K562 (cell line): ENCODE results near the gene SMG6. TPM values are rescaled to one million over a fixed set of nuclear protein-coding genes. Genes with fewer than 3 reads are reported as not detected.

Experiments used
- ATAC-seq: fragments of 200-7000 bp; cut with Tn5 transposase; 3 replicates; pipeline ENCODE4 v1.9.1; 2020; ENCODE audit warnings: moderate library complexity
- BruUV-seq: library from RNA; stranded (reverse); fragments of 400-500 nt; replicated peaks from 2 replicates; lab custom pipeline; 2021; lab: Mats Ljungman, UMichigan
- CTCF ChIA-PET: fragments of 300-600 bp; formaldehyde crosslinking; extraction: SDS; loops from one replicate; lab custom pipeline; 2021; ENCODE audit warnings: low intra/inter-chr PET ratio; lab: Yijun Ruan, JAX
- POLR2A ChIA-PET: fragments of 300-600, 350-650 bp; sonication (Branson Sonifier 250); formaldehyde crosslinking; extraction: SDS; loops from one replicate; lab custom pipeline; 2021; ENCODE audit warnings: antibody characterized with exemption, inconsistent platforms; lab: Yijun Ruan, JAX
- DNase-seq, 4 experiments: peaks; one replicate each; pipeline versions ENCODE4 v3.0.0 to v3.0.0-alpha.2; 2011 to 2018; ENCODE audit warnings: low spot score in 3 of 4, mixed read lengths in 3 of 4; ENCODE audit errors: extremely low read depth in 1 of 4
- FAIRE-seq: peaks from 2 replicates; lab custom pipeline; 2011; peaks lifted over from hg19 to GRCh38; lab: Jason Lieb, UNC
- H2AFZ ChIP-seq: 2 replicates; pipeline ENCODE4 v1.6.0; 2011; ENCODE audit warnings: low read depth, low read length, control low read depth, inconsistent platforms
- H3K27ac ChIP-seq: fragments of 200-600 bp; 3 replicates; pipeline ENCODE4 v1.8.0; 2011; ENCODE audit warnings: low read depth, mild to moderate bottlenecking, control low read depth, inconsistent platforms, low read length, moderate library complexity, mixed read lengths; ENCODE audit errors: extremely low read depth
- H3K27me3 ChIP-seq, 2 experiments: fragments of 300-600 bp in 1 of 2; 2 replicates in 1 of 2; 3 replicates in 1 of 2; pipeline versions ENCODE4 v1.6.0 to v1.8.0; 2011; ENCODE audit warnings: inconsistent platforms in 2 of 2, low read length in 2 of 2, mild to moderate bottlenecking in 1 of 2, mixed read lengths in 1 of 2, moderate library complexity in 1 of 2; ENCODE audit not compliant: control insufficient read depth in 2 of 2, insufficient read depth in 2 of 2
- H3K36me3 ChIP-seq: fragments of 300-600 bp; 3 replicates; pipeline ENCODE4 v1.8.0; 2011; ENCODE audit warnings: mild to moderate bottlenecking, low read length, inconsistent platforms; ENCODE audit not compliant: control insufficient read depth, insufficient read depth
- H3K4me1 ChIP-seq, 2 experiments: fragments of 200-600 bp in 1 of 2; replicated peaks in 1 of 2; 2 replicates in 1 of 2; 3 replicates in 1 of 2; pipeline versions ENCODE4 v1.5.1 to v1.8.0; 2011; ENCODE audit warnings: inconsistent platforms in 2 of 2, low read length in 2 of 2, mild to moderate bottlenecking in 1 of 2, mixed read lengths in 1 of 2, moderate library complexity in 1 of 2; ENCODE audit not compliant: control insufficient read depth in 2 of 2, insufficient read depth in 2 of 2
- H3K4me2 ChIP-seq: 2 replicates; pipeline ENCODE4 v1.6.1; 2011; ENCODE audit warnings: low read length, control low read depth, inconsistent platforms, mixed read lengths; ENCODE audit not compliant: insufficient read depth
- H3K4me3 ChIP-seq: fragments of 200-600 bp; sonication (generic), shearing (Covaris generic); 2 replicates; pipeline ENCODE4 v1.5.1; 2016; ENCODE audit warnings: control low read depth, inconsistent platforms
- H3K79me2 ChIP-seq: fragments of 200-600 bp; 3 replicates; pipeline ENCODE4 v1.8.0; 2011; ENCODE audit warnings: low read length, inconsistent platforms; ENCODE audit not compliant: control insufficient read depth, insufficient read depth
- H3K9ac ChIP-seq, 2 experiments: 2 replicates each; pipeline versions ENCODE4 v1.6.0 to v1.6.1; 2011; ENCODE audit warnings: low read depth in 2 of 2, low read length in 2 of 2, control low read depth in 1 of 2, inconsistent platforms in 1 of 2, mild to moderate bottlenecking in 1 of 2, mixed read lengths in 1 of 2; ENCODE audit not compliant: insufficient read depth in 1 of 2
- H3K9me1 ChIP-seq: one replicate; pipeline ENCODE4 v1.6.0; 2011; ENCODE audit warnings: inconsistent platforms, mild to moderate bottlenecking, low read length, moderate library complexity; ENCODE audit not compliant: control insufficient read depth, insufficient read depth
- H3K9me3 ChIP-seq: replicated peaks from 2 replicates; pipeline ENCODE4 v1.5.1; 2011; ENCODE audit warnings: low read depth, low read length, inconsistent platforms; ENCODE audit not compliant: control insufficient read depth, insufficient read depth
- H4K20me1 ChIP-seq: replicated peaks from 2 replicates; pipeline ENCODE4 v1.6.1; 2011; ENCODE audit warnings: low read length, inconsistent platforms, mixed read lengths; ENCODE audit not compliant: control insufficient read depth, insufficient read depth
- EWSR1 ChIP-seq: fragments of 450-650 bp; IDR thresholded peaks from 2 replicates; pipeline ENCODE4 v1.6.1; 2018; ENCODE audit warnings: borderline replicate concordance, mild to moderate bottlenecking, low read depth, moderate library complexity; ENCODE audit not compliant: partially characterized antibody
- HMG20A ChIP-seq: fragments of 450-650 bp; formaldehyde crosslinking; conservative IDR thresholded peaks from 2 replicates; pipeline ENCODE4 v1.4.0; 2020; ENCODE audit warnings: mild to moderate bottlenecking, mixed read lengths
- NR1H2 ChIP-seq: sonication (generic); formaldehyde crosslinking; IDR thresholded peaks from 2 replicates; pipeline ENCODE4 v1.4.0; 2020; ENCODE audit warnings: mild to moderate bottlenecking, missing genetic modification reagents
- POLR2AphosphoS5 ChIP-seq: IDR thresholded peaks from 2 replicates; pipeline ENCODE4 v1.6.1; 2011; ENCODE audit warnings: mild to moderate bottlenecking, low read depth, low read length, moderate library complexity; ENCODE audit not compliant: control insufficient read depth, insufficient read depth
- POLR2B ChIP-seq: fragments of 450-650 bp; IDR thresholded peaks from 2 replicates; pipeline ENCODE4 v1.6.1; 2018; ENCODE audit warnings: low read depth; ENCODE audit not compliant: partially characterized antibody
- WGBS: fragments of 100-300 bp; shearing (Covaris generic); methylation state at CpG from one replicate; pipeline ENCODE4 v1.1.6; 2016; ENCODE audit warnings: low coverage, mixed read lengths; ENCODE audit not compliant: insufficient coverage; ENCODE audit errors: missing lambda C conversion rate; 5-methylcytosine and 5-hydroxymethylcytosine counted together
- in situ Hi-C: fragments of 300-500 bp; cut with MboI; formaldehyde crosslinking; loops from 4 replicates; pipeline ENCODE4 v1.15.0; 2018; ENCODE audit warnings: inconsistent platforms, mixed read lengths
- intact Hi-C: fragments of 100-400 bp; cut with micrococcal nuclease; formaldehyde crosslinking; loops from 2 replicates; pipeline ENCODE4 v1.14.2; 2022
- polyA plus RNA-seq, 8 experiments: library from polyadenylated mRNA; depleted of rRNA in 4 of 8; stranded (reverse) in 5 of 8; unstranded in 3 of 8; fragments of >200 nt; fragmentation: Nextera tagmentation in 2 of 8; fragmentation: Illumina TruSeq in 1 of 8; extraction: Ambion mirVana in 2 of 8; extraction: Trizol in 1 of 8; gene quantifications; 2 replicates each; pipeline versions ENCODE4 v1.2.1 to v1.2.3, GENCODE V29; 2011 to 2014; ENCODE audit warnings: inconsistent platforms in 1 of 8, missing spikeins in 1 of 8
- total RNA-seq, 7 experiments: library from RNA; depleted of rRNA in 6 of 7; stranded (reverse); fragments of >200 nt in 6 of 7; fragmentation: Illumina TruSeq in 2 of 7; extraction: Trizol in 2 of 7; gene quantifications; 2 replicates each; pipeline versions ENCODE4 v1.2.1 to v1.2.3, GENCODE V29; 2011 to 2021; ENCODE audit warnings: low replicate concordance in 1 of 7
- TF ChIP-seq, protein P1 (sequence below): IDR thresholded peaks from 2 replicates; pipeline ENCODE4 v1.6.1; 2011; ENCODE audit warnings: borderline replicate concordance, low read depth, mild to moderate bottlenecking, moderate library complexity, low read length; ENCODE audit not compliant: insufficient read depth, poor library complexity, severe bottlenecking
- TF ChIP-seq, protein P2 (sequence below): sonication (generic); formaldehyde crosslinking; IDR thresholded peaks from 2 replicates; pipeline ENCODE4 v1.8.0; 2023; ENCODE audit warnings: mild to moderate bottlenecking, missing genetic modification reagents

SMG6 gene
- total and polyA plus RNA-seq, 9 of the 15 experiments (the other 6 are each of a cell fraction or from before 2014, with no cell fraction given) = 0.44 to 13.9 (median 6.0) TPM

- TF ChIP-seq, protein P1, sequence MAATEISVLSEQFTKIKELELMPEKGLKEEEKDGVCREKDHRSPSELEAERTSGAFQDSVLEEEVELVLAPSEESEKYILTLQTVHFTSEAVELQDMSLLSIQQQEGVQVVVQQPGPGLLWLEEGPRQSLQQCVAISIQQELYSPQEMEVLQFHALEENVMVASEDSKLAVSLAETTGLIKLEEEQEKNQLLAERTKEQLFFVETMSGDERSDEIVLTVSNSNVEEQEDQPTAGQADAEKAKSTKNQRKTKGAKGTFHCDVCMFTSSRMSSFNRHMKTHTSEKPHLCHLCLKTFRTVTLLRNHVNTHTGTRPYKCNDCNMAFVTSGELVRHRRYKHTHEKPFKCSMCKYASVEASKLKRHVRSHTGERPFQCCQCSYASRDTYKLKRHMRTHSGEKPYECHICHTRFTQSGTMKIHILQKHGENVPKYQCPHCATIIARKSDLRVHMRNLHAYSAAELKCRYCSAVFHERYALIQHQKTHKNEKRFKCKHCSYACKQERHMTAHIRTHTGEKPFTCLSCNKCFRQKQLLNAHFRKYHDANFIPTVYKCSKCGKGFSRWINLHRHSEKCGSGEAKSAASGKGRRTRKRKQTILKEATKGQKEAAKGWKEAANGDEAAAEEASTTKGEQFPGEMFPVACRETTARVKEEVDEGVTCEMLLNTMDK = no peak
- TF ChIP-seq NR1H2 (CRISPR knock-in tag) (no peak), EWSR1 (no peak)
Observed at GRCh38 chr17:2125013-2125535, 178.5 kb downstream of the SMG6 start (continued).

DNA sequence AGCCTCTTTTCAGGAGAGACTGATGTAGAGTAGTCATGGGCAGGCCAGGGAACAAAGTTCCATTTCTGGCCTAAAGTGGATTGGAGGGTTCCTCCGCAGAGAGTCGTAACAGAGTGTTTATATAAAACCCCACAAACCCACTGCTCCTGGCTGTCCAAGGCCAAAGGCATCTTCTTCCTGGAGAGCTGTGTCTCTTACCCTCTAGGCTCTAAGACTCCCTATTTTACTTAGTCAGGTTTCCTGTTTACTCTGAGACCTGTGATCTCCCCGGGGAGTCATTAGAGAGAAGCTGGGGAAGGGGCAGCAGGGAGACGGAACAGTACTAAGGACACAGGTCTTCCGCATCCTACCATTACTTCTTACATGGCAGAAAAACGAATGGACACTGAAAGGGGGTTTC is 179.2 kb downstream of the SMG6 start:
- no peak overlapping the region for H3K9ac ChIP-seq
- H3K4me2 ChIP-seq = no peak overlapping the region
- FAIRE-seq (no peak), ATAC-seq (no peak), DNase-seq (no peak)
- H3K9me3 ChIP-seq = no peaks in the 10 kb centered on the region
- H3K4me3 ChIP-seq = no peak overlapping the region
- ChIA-PET CTCF (no interaction called here), POLR2A (no interaction called here)
- no peak overlapping the region for H3K27ac ChIP-seq
- H4K20me1 ChIP-seq = no peaks in the 10 kb centered on the region
- in situ Hi-C loops = no loop called here
- 73% methylated on average over 6 of the region's 6 CpGs for WGBS
- H2AFZ ChIP-seq = no peak overlapping the region
- no peaks in the 10 kb centered on the region for H3K9me1 ChIP-seq
- no TSS peak for BruUV-seq
- no peaks in the 10 kb centered on the region for H3K79me2 ChIP-seq
- H3K4me1 ChIP-seq = peaks cover 4 to 5% of the 10 kb centered on the region in 2 experiments; a peak in 4 of 5 replicates
- intact Hi-C loops = no loop called here
- H3K27me3 ChIP-seq = no peaks in the 10 kb centered on the region
- TF ChIP-seq HMG20A (CRISPR knock-in tag) (no peak), POLR2AphosphoS5 (no peak), POLR2B (no peak)
- TF ChIP-seq, protein P2, sequence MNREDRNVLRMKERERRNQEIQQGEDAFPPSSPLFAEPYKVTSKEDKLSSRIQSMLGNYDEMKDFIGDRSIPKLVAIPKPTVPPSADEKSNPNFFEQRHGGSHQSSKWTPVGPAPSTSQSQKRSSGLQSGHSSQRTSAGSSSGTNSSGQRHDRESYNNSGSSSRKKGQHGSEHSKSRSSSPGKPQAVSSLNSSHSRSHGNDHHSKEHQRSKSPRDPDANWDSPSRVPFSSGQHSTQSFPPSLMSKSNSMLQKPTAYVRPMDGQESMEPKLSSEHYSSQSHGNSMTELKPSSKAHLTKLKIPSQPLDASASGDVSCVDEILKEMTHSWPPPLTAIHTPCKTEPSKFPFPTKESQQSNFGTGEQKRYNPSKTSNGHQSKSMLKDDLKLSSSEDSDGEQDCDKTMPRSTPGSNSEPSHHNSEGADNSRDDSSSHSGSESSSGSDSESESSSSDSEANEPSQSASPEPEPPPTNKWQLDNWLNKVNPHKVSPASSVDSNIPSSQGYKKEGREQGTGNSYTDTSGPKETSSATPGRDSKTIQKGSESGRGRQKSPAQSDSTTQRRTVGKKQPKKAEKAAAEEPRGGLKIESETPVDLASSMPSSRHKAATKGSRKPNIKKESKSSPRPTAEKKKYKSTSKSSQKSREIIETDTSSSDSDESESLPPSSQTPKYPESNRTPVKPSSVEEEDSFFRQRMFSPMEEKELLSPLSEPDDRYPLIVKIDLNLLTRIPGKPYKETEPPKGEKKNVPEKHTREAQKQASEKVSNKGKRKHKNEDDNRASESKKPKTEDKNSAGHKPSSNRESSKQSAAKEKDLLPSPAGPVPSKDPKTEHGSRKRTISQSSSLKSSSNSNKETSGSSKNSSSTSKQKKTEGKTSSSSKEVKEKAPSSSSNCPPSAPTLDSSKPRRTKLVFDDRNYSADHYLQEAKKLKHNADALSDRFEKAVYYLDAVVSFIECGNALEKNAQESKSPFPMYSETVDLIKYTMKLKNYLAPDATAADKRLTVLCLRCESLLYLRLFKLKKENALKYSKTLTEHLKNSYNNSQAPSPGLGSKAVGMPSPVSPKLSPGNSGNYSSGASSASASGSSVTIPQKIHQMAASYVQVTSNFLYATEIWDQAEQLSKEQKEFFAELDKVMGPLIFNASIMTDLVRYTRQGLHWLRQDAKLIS (CRISPR knock-in tag) = no peak
- no peaks in the 10 kb centered on the region for H3K36me3 ChIP-seq
